ENCODE results near the gene LRRC55.

LRRC55 gene, protein sequence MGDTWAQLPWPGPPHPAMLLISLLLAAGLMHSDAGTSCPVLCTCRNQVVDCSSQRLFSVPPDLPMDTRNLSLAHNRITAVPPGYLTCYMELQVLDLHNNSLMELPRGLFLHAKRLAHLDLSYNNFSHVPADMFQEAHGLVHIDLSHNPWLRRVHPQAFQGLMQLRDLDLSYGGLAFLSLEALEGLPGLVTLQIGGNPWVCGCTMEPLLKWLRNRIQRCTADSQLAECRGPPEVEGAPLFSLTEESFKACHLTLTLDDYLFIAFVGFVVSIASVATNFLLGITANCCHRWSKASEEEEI

GRCh38 chr11:57181678-57182305 is at the start of gene LRRC55:
Gene LRRC55 (plus strand): TSS chr11:57181953. CDS start chr11:57182023, 70 bp downstream.
- DNase-seq (ENCODE audit: low spot score), result no peak

GRCh38 chr11:57133366-57134038 is 48.3 kb upstream of the LRRC55 start:
- DNase-seq (ENCODE audit: low spot score), result no peak

DNA sequence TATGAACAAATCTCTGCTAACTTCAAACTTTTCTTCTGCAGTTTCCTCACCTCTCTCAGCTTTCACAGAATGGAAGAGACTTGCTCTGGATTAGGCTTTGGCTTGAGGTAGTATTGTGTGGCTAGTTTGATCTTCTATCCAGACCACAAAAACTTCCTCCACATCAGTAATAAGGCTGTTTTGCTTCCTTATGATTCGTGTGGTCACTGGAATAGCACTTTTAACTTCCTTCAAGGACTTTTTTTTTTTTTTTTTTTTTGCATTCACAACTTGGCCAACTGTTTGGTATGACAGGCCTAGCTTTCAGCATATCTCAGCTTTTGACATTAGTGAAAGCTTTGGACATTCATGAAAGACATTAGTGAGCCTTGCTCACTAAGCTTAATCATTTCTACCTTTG is 47.5 kb upstream of the LRRC55 start:
- DNase-seq (ENCODE audit: low spot score), result no peak

GRCh38 chr11:57135020-57135751 is 46.6 kb upstream of the LRRC55 start:
- no peak for DNase-seq (ENCODE audit: low spot score)

DNA sequence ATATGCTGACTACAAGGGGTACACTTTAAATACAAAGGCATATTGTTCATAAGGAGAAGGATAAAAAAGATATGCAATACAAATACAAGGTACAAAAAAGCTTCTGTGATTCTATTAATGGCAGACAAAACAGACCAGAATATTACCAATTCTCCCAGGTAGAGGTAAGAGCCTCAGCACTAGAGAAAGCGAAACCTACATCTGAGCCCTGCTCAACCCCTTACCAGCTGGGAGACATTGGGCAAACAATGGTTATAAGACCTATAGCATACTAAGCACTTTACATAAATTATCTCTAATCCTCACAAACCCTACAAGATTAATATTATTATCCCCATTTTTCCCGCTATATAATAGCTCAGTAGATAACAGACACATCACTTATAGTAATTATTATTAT is 41.2 kb upstream of the LRRC55 start:
- no peak for DNase-seq (ENCODE audit: low spot score)

DNA sequence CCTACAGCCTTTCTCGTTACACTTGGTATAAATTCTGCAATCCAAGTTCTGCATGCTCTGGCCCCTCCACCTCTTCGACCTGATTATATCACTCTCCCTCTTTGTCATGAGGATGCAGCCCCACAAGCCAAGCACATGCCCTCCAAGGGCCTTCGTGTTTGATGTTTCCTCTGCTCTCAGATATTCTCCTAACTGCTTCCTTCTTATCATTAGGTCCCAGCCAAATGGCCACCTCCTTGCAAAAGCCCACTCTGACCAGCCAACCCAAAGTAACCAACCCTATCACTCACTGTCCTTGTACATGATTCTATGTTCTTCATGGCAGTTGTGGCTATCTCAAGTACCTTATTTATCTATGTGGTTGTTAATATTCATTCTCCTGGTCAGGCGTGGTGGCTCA is 38.3 kb upstream of the LRRC55 start:
- DNase-seq (ENCODE audit: low spot score), result no peak

- DNase-seq (ENCODE audit: low spot score), result no peak
Observed at GRCh38 chr11:57144075-57144474, 37.7 kb upstream of the LRRC55 start.

DNA sequence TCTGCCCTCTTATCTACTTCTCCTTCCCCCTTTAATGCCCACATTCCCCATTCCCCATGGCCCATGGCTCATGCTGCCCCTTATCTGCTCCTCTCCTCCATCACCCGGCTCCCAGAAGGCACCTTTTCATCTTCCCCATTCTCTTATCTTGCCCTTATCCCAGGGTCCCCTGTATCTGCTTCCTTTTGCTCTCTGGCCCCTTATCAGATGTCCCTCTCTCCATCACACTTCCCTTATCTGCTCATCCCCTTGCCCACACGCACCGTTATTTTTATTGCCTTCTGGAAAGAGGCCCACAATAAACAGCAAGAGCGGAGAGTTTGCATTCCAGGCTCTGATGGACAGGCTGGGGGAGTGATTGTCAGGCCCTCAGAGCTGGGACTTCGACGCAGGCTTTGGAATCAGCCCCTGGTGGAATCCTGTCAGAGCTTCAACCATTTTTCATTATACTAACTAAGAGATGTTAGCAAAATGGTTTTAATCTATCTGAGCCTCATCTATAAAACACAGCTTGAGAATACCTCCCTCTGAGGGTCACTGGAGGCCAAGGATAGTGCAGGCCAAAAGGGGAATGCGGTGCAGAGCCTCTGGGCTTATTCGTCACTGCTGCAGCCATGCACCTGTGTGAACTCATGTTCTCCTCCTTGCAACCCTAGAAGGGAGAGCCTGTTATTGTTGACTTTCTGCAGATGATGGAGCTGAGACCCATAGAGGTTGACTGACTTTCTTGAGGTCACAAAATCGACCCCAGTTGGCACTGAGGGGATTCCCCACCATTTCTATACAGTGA is 37.0 kb upstream of the LRRC55 start:
- DNase-seq (ENCODE audit: low spot score), result no peak

DNA sequence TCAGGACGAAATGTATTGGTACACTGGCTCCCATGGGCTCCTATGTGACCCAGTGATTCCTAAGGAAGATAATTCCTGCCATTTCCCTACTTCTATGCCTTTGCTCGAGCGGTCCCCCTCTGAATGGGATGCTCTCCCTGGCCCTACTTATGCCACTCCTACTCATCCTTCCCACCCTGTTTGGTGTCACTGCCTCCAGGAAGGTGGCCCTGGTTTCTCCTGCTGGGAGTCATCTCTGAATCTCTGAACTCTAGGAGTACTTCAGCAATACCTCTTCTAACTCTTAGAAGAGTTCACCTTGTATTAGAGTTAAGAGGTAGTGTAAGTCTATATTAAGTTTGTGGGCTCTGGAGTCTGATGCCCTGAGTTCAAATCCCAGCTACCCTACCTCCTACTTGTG is 35.5 kb upstream of the LRRC55 start:
- DNase-seq (ENCODE audit: low spot score), result no peak

GRCh38 chr11:57148621-57149020 is 33.1 kb upstream of the LRRC55 start:
- DNase-seq (ENCODE audit: low spot score), result no peak

- peak; percentile 12 for DNase-seq (ENCODE audit: low spot score)
Observed at GRCh38 chr11:57150454-57150917, 31.3 kb upstream of the LRRC55 start.

DNA sequence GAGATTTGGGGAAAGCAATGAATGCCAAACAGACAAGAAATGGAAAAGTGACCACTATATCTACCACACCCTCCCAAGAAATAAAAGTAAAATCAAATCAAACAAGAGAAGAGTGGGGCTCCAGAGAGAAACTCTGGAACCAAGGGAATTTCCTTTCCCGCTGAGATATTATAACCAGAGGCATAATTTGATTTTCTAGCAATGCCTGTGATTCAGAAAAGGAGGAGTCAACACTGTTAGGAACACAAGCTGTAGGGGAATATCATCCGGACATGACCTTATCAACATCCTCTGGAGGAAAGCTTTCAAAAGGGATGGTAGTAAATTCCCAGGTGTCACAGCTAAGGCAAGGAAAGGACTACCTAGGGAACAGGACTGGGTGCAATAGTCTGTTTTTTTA is 29.6 kb upstream of the LRRC55 start:
- DNase-seq (ENCODE audit: low spot score), result no peak

GRCh38 chr11:57153448-57153847 is 28.3 kb upstream of the LRRC55 start:
- DNase-seq (ENCODE audit: low spot score), result no peak

- DNase-seq (ENCODE audit: low spot score), result no peak
Observed at GRCh38 chr11:57154739-57155138, 27.0 kb upstream of the LRRC55 start.

DNA sequence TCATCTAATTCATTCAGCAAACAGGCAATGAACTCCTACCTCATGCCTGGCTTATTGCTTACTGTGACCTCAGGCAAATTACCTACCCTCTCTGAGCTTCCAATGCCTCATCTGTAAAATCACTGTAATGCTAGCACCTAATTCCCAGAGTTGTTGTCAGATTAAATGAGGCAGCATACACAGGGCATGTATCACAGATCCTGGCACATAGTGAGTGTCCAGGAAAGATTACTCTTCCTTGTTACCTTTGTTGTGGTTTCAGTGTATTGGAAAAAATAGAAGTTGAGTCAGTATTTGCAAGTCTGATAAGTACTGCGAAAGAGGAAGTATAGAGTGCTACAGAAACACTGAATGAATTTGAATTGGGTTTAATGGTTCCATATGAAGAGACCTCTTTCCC is 26.4 kb upstream of the LRRC55 start:
- DNase-seq (ENCODE audit: low spot score), result no peak

GRCh38 chr11:57155838-57156607 is 25.7 kb upstream of the LRRC55 start:
- no peak for DNase-seq (ENCODE audit: low spot score)

- no peak for DNase-seq (ENCODE audit: low spot score)
Observed at GRCh38 chr11:57156928-57157327, 24.8 kb upstream of the LRRC55 start.

DNA sequence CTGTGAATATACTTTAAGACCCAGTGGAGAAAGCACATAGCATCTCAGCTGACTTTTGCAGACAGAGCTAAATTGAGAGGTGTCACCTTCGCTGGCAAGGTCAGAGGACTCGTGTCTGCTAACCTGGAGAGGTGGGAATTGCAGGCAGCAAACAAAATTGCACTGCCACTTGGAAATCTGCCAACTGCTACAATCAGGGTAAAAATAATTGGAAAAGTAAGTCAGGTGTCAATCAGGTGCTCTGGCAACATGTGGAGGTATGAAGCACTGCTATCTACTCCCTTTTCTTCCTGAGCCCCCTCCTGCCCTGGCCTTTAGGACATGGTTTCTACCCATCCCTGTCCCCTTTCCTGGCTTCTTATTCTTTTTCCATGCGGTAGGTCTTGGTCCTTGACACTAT is 24.1 kb upstream of the LRRC55 start:
- no peak for DNase-seq (ENCODE audit: low spot score)

DNA sequence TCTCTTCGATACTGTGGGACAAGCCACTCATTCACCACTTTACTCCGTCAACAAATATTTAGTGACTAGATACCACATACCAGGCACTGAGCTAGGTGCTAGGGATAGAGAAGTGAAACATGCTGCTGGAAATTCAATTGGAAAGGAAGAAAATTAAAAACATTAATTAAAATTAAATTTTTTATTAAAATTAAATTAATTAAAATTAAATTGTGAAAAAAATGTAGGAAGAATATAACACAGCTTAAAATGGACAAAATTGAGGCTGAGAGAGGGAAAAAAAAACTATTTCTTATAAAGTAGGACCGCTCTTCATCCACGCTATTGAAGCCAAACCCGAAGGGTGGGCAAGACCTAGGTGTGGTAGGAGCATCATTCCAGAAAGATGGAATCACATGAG is 23.6 kb upstream of the LRRC55 start:
- DNase-seq (ENCODE audit: low spot score), result no peak

- no peak for DNase-seq (ENCODE audit: low spot score)
Observed at GRCh38 chr11:57158599-57158998, 23.2 kb upstream of the LRRC55 start.

- DNase-seq (ENCODE audit: low spot score), result no peak
Observed at GRCh38 chr11:57160665-57161064, 21.1 kb upstream of the LRRC55 start.

Measured in AG08395 (cell line).